H4 (cell line): ENCODE measurements around the gene BAIAP3. TPM values are rescaled to one million over a fixed set of nuclear protein-coding genes. Genes with fewer than 3 reads are reported as not detected.

Source experiments
- DNase-seq: peaks from one replicate; pipeline ENCODE4 v3.0.0-alpha.2; 2015; ENCODE audit warnings: low spot score
- total RNA-seq: library from RNA; depleted of rRNA; stranded (reverse); fragments of >200 nt; shearing (Covaris generic); gene quantifications from 2 replicates; pipeline ENCODE4 v1.2.3, GENCODE V29; 2014

The BAIAP3 gene
- total RNA-seq, 1 experiment from 2014 or later: 0.06 TPM

- no peak for DNase-seq
These were observed 13.9 kb downstream of the BAIAP3 start for GRCh38 chr16:1347286-1347855.

- no peak for DNase-seq
These were observed 14.5 kb downstream of the BAIAP3 start for GRCh38 chr16:1347962-1348361.

DNA sequence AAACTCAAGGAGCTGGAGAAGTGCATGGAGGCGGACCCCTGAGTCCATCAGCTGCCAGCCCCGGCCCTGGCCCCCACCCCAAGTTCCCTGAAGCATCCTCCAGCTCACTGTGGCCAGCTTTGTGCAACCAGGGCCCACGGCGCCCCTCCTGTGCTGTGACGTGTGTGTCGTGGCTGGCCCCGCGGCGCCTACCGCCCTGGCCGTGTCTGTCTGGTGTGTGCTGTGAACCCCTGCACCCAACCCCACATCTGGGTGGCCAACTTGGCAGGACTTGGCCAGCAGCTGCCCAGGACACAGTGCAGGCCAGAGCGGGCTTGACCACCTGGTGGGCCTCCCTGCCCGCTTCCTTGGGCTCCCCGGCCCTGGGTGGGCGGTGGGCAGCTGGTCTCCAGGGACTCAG lies 15.0 kb downstream of the BAIAP3 start:
- no peak for DNase-seq

GRCh38 chr16:1348926-1349325 lies 15.5 kb downstream of the BAIAP3 start:
- DNase-seq: no peak

- DNase-seq: no peak
These were observed 15.9 kb downstream of the BAIAP3 start for GRCh38 chr16:1349351-1349750.

DNA sequence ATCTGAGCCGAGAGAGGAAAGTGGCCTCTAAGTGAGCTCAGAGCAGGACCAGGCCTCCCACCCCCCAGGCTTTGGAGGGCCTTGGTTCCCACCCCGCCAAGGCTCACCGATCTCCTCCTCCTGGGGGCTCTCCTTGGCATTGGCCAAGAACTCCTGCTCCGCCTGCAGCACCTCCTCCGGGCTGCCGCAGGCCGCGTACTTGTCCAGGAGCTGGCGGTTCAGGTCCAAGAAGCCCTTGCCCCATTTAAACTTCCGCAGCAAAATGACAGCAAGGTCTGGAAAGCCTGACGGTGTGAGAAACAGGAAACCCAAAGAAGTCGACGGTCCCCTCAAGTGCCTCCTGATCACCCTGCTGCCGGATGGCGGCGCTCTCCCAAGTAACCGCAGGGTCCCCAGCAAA lies 16.5 kb downstream of the BAIAP3 start:
- no peak for DNase-seq

GRCh38 chr16:1350691-1351090 lies 17.2 kb downstream of the BAIAP3 start:
- no peak for DNase-seq

GRCh38 chr16:1351215-1351581 lies 17.8 kb downstream of the BAIAP3 start:
- no peak for DNase-seq

DNA sequence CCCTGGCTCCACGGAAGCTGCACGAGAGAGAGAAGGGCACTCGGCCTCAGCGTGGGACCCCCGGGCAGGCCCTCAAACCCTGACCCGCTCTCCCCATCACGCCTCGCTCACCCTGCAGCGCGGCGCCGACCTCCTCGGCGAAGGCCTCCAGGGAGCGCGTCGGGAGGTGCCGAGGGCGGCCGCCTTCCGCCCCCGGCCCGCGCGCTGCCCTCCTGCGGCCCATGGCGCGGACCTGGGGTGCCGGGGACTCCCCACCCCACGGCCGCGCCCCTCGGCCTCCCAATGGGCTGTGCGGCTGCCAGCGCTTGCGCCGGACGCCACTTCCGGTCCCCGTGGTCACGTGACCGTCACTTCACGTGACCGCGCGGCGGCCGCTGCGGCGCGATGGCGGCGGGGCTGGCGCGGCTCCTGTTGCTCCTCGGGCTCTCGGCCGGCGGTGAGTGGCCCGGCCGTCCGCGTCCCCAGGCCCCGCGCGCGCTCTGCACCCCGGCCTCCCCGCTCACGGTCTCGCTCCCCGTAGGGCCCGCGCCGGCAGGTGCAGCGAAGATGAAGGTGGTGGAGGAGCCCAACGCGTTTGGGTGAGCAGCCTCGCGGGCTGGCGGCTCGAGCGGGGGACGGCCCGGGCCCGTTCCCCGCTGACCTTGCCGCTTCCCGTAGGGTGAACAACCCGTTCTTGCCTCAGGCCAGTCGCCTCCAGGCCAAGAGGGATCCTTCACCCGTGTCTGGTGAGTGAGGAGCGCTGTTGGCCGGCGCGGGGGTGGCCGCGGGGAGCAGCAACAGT lies 18.3 kb downstream of the BAIAP3 start, which contains the start of the genes GNPTG and TSR3:
Gene GNPTG (plus strand): TSS at position 350 of the 781 bp plus-strand sequence. CDS start 35 bp downstream, at position 385.
Gene TSR3 (minus strand): TSS at position 297 of the 781 bp plus-strand sequence. CDS start 74 bp downstream, at position 223.
- DNase-seq: peak; percentile 70

DNA sequence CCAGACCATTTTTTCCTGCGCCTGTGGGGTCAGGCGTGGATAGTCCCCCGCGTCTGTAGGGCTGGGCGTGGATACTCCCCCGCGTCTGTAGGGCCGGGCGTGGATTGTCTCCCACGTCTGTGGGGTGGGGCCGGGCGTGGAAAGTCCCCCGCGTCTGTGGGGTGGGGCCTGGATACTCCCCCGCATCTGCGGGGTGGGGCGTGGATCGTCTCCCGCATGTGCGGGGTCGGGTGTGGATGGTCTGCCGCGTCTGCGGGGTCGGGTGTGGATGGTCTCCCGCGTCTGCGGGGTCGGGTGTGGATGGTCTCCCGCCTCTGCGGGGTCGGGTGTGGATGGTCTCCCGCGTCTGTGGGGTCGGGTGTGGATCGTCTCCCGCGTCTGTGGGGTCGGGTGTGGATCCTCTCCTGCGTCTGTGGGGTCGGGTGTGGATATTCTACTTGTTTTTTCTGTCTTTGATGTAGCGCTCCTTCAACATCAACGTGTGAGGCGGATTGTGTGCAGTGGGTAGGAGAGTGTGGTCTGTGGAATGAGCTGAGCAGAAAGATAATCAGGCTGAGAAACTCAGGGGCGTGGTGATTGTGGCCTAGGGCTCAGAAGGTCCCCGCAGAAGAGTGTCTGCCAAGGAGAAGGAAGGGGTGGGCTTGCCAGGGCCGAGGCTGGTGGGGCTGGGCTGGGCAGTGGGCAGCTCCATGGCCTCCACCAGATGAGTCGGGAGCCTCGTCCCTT lies 21.5 kb downstream of the BAIAP3 start:
- no peak for DNase-seq

DNA sequence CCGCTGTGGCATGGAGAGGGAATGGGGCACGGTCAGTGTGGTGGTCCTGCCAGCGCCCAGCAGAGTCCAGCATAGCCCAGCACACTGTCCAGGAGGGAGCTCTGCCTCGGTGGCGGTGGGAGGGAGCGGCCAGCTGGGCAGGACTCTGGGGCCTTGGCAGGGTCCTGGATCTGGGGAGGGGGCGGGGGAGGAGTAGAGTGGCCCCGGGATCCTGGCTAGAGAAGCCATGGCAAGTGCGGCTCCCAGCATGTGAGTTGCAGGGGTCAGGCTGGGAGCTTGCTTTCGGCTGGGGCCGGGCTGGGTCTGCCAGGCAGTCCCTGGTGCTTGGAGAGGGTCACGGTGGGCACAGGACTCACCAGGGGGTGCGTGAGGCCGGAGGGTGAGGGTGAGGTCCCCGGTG lies 22.1 kb downstream of the BAIAP3 start:
- no peak for DNase-seq

DNA sequence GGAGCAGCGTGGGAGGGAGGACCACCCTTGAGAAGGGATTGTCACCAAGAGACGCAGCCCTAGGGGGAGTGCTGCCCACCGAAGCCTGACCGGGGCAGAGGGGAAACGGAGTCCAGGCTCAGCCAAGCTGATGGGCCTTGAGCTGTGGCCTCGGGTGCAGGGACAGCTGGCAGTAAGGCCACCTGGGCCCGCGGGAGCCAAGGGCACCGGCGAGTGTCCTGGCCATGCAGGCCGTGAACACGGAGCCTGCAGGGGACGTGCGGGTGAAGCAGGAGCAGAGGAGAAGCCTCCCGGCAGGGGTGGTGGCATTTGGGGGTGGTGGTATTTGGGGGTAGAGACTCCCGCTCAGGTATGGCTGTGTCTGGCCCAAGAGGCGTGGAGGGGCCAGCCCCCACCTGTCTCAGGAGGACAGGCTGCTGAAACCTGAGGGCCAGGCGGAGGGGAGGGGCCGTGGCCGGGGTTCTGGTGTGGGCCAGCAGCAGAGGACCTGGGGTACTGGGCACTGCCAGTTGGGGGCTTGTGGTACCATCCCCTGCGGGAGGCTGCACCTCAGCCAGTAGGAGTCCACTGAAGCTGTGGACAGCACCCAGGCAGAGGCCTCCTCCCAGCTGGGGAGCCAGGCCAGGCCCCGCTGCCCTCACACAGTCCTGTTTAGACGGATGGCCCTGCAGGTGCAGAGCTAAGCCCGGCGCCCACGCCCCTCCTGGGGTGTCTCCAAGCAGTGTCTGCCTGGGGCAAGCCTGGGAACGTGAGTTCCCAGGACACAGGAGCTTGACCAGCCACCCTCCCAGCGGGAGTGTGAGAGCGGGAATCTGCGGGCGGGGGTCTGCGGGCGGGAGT lies 22.8 kb downstream of the BAIAP3 start:
- DNase-seq: no peak

DNA sequence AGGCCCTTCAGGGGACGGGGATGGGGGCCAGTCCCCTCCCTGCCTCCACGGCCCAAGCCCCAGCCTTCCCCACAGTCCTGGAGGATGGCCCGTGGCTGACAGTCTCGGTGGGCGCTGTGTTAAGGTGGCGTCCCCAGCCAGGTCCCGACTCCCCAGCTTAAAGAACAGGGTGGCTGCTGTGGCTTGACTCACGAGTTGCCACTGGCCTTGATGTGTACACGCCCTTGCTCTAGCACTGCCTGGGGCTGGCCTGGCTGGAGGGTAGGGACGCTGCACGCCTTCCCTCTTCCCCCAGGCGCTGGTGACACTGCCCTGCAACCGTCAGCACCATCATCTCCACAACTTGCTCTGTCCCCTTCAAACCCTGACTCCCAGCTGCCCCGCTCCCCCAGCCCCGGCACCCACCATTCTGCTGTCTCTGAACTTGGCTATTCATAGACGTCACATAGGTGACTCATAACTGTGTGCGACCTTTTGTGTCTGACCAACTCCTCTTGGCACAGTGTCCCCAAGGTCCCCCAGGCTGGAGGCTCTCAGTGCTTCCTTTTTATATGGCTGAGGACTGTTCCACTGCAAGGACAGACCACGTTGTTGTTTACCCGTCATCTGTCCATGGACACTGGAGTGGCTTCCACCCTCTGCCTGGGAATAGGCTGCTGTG lies 24.6 kb downstream of the BAIAP3 start:
- DNase-seq: no peak

- DNase-seq: no peak
These were observed 28.4 kb downstream of the BAIAP3 start for GRCh38 chr16:1361685-1362360.

DNA sequence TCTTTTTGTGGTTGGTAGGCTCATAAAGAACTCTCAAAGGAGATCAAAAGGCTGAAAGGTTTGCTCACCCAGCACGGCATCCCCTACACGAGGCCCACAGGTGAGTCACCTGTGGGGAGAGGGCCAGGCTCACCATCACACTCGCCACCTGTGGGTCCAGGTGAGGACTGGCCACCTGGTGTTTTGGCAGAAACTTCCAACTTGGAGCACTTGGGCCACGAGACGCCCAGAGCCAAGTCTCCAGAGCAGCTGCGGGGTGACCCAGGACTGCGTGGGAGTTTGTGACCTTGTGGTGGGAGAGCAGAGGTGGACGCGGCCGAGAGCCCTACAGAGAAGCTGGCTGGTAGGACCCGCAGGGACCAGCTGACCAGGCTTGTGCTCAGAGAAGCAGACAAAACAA lies 29.4 kb downstream of the BAIAP3 start:
- DNase-seq: no peak

- DNase-seq: no peak
These were observed 30.1 kb downstream of the BAIAP3 start for GRCh38 chr16:1363501-1364041.

DNA sequence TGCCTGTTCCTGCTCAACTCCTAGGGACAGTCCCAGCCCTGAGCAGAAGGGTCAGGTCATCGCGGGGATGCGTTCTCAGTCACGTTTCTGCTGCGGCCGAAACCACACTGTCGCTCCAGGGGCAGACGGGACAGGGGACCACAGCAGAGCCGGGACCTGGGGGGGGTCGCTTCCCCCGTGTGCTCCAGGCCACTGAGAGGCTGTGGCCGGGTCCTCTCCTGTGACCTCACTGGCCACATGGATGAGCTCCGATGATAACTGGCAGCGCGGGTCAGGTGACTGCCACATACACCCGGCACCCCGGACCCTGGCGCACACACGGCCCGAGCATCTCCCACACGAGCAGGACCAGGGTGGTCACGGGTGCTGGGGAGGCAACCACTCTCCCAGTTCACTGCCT lies 31.1 kb downstream of the BAIAP3 start:
- DNase-seq: no peak

- DNase-seq: no peak
These were observed 32.7 kb downstream of the BAIAP3 start for GRCh38 chr16:1366060-1366711.

GRCh38 chr16:1366712-1367299 lies 33.4 kb downstream of the BAIAP3 start:
- no peak for DNase-seq
